Measurements from ENCODE around the gene DLAT.
"Not testable (repeated sequence)": the region's sequence is repeated elsewhere in the genome, so short reads cannot be mapped to it uniquely, and the experiment has no call there.

The DLAT gene

DNA sequence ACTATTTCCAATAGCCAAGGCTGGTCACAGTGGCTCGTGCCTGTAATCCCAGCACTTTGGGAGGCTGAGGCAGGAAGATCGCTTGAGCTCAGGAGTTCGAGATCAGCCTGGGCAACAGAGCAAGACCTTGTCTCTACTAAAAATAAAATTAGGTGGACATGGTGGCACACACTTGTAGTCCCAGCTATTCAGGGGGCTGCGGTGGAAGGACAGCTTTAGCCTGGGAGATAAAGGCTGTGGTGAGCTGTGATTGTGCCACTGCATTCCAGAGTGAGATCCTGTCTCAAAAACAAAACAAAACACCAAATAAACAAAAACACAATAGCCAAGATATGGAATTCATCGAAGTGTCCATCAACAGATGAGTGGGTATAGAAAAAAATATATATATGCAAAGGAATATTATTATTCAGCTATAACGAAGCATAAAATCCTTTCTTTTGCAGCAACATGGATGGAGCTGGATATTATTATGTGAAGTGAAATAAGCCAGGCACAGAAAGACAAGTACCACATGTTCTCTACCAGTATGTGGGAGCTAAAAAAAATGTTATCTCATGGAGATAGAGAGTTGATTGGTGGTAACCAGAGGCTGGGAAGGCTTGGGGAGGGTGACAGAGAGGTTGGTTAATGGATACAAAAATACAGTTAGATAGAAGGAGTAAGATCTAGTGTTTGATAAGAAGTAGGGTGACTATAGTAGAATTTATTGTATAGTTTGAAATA lies 22.6 kb upstream of the DLAT start:
- ChIA-PET POLR2A (no interaction called here), CTCF (interaction anchor here (0.9 to 2.6 kb wide), 2 partner anchors 10 to 71 kb away, joined by 3 to 10 read pairs; no protein-coding TSS in a partner anchor)
- no peak overlapping the region for H3K4me3 ChIP-seq (ENCODE audit: low read depth, low read length)
- DNase-seq (ENCODE audit: low read depth, low spot score) = no peak
- TF ChIP-seq, protein P1, sequence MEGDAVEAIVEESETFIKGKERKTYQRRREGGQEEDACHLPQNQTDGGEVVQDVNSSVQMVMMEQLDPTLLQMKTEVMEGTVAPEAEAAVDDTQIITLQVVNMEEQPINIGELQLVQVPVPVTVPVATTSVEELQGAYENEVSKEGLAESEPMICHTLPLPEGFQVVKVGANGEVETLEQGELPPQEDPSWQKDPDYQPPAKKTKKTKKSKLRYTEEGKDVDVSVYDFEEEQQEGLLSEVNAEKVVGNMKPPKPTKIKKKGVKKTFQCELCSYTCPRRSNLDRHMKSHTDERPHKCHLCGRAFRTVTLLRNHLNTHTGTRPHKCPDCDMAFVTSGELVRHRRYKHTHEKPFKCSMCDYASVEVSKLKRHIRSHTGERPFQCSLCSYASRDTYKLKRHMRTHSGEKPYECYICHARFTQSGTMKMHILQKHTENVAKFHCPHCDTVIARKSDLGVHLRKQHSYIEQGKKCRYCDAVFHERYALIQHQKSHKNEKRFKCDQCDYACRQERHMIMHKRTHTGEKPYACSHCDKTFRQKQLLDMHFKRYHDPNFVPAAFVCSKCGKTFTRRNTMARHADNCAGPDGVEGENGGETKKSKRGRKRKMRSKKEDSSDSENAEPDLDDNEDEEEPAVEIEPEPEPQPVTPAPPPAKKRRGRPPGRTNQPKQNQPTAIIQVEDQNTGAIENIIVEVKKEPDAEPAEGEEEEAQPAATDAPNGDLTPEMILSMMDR (IDR thresholded peaks at IDR 0.05; ENCODE audit: insufficient read depth, low read length, missing control alignments) = no peak

DNA sequence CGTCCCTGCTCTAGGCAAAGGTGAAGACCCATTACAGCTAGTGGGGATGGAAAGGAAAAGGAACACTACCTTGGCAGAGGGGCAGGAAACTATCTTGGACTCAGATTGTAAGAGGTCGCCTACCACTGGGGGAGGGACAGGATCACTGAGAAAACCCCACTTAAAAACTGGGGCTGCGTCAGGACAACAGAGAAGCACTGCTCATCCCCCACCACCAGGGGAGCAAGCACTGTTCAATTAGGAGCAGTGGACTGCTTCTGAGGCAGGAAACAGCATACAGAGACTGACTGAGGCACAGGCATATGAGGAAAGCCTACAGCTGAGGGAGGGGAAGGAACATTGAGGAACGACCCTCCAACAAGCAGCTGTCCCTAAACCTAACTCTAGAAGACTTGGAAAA lies 20.8 kb upstream of the DLAT start:
- TF ChIP-seq, protein P1 (IDR thresholded peaks at IDR 0.05; ENCODE audit: insufficient read depth, low read length, missing control alignments) = peak; percentile 21

DNA sequence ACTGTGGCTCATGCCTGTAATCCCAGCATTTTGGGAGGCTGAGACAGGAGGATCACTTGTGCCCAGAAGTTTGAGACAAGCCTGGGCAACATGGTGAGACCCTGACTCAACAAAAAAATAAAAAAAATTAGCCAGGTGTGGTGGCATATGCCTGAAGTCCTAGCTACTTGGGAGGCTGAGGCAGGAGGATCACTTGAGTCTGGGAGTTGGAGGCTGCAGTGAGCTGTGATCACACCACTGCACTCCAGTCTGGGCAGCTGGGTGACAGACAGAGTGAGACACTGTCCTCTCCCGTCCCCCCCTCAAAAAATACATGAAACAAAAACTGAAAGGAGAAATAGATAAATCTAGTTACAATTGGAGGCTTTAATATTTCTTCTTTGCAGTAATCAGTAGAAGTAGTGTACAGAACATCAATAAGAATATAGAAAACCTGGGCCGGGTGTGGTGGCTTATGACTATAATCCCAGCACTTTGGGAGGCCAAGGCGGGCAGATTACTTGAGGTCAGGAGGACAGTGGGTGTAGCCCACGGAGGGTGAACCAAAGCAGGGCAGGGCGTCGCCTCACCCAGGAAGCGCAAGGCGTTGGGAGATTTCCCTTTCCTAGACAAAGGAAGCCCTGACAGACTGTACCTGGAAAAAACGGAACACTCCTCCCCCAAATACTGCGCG lies 19.6 kb upstream of the DLAT start:
- CTCF ChIA-PET = no interaction called here
- no peak for DNase-seq (ENCODE audit: low read depth, low spot score)
- POLR2A ChIA-PET = no interaction called here
- H3K4me3 ChIP-seq (ENCODE audit: low read depth, low read length) = no peak overlapping the region
- TF ChIP-seq, protein P1 (IDR thresholded peaks at IDR 0.05; ENCODE audit: insufficient read depth, low read length, missing control alignments) = no peak

More for the DNA sequence above, 20.8 kb upstream of the DLAT start:
- POLR2A ChIA-PET = no interaction called here
- DNase-seq (ENCODE audit: low read depth, low spot score) = no peak
- CTCF ChIA-PET = interaction anchor here (1.0 kb wide), 1 partner anchor 143 kb away, joined by 3 read pairs; no protein-coding TSS in a partner anchor
- H3K4me3 ChIP-seq (ENCODE audit: low read depth, low read length) = no peak overlapping the region

DNA sequence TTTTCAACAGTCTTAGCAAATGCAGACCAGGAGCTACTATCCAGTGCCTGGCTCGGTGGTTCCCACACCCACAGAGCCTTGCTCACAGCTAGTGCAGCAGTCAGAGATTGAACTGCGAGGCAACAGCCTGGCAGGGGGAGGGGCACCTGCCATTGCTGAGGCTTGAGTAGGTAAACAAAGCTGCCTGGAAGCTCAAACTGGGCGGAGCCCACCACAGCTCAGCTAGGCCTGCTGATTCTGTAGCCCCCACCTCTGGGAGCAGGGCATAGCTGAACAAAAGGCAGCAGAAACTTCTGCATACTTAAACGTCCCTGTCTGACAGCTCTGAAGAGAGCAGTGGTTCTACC lies 19.1 kb upstream of the DLAT start:
- CTCF ChIA-PET = interaction anchor here (1.4 kb wide), 1 partner anchor 24 kb away, joined by 3 read pairs; no protein-coding TSS in a partner anchor
- H3K4me3 ChIP-seq (ENCODE audit: low read depth, low read length); POLR2A ChIA-PET; DNase-seq (ENCODE audit: low read depth, low spot score): not testable (repeated sequence)

DNA sequence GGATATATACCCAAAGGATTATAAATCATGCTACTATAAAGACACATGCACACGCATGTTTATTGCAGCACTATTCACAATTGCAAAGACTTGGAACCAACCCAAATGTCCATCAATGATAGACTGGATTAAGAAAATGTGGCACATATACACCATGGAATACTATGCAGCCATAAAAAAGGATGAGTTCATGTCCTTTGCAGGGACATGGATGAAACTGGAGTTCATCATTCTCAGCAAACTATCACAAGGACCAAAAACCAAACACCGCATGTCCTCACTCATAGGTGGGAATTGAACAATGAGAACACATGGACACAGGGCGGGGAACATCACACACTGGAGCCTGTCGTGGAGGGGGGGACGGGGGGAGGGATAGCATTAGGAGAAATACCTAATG lies 13.8 kb upstream of the DLAT start:
- CTCF ChIA-PET; H3K4me3 ChIP-seq (ENCODE audit: low read depth, low read length); DNase-seq (ENCODE audit: low read depth, low spot score); POLR2A ChIA-PET: not testable (repeated sequence)

DNA sequence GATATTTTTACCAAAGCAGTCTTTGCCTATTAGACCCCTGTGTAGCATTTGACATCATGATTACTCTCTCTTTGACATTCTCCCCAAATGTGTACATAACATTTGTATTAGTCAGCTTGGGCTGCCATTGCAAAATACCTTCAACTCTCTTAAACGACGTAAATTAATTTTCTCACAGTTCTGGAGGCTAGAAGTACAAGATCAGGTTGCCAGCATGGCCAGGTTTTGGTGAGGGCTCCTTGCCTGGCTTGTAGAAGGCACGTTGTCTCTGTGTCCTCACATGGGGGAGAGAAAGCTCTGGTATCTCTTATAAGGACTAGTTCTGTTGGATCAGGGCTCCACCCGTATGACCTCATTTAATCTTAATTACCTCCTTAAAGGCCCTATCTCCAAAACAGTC lies 12.3 kb upstream of the DLAT start:
- DNase-seq (ENCODE audit: low read depth, low spot score) = no peak
- CTCF ChIA-PET = interaction anchor here (0.7 kb wide), 2 partner anchors 10 to 81 kb away, joined by 3 read pairs; no protein-coding TSS in a partner anchor
- no peak overlapping the region for H3K4me3 ChIP-seq (ENCODE audit: low read depth, low read length)
- TF ChIP-seq, protein P1 (IDR thresholded peaks at IDR 0.05; ENCODE audit: insufficient read depth, low read length, missing control alignments) = no peak
- POLR2A ChIA-PET = no interaction called here

DNA sequence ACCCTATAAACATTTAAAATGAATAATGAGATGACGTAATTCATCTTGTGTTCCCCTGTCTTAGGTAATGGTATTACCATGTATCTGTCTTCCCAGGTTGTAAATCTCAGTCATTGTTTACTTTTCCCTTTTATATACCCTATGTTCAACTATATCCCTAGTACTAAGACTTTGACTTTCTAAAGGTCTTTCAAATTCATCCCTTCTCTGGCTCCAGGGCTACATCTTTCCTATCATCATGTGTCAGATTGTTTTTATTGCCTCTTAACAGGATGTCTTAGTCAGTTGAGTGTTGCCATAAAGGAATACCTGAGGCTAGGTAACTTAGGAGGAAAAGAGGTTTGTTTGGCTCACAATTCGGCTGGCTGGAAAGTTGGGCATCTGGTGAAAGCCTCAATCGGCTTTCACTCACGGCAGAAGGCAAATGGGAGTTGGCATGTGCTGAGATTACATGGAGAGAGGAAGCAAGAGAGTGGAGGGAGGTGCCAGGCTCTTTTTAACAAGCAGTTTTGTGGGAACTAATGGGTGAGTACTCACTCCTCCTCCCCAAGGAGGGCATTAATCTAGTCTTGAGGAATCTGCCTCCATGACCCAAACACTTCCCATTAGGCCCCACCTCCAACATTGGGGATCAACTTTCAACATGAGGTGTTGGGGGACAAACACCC lies 11.6 kb upstream of the DLAT start:
- TF ChIP-seq, protein P1 (IDR thresholded peaks at IDR 0.05; ENCODE audit: insufficient read depth, low read length, missing control alignments) = no peak
- ChIA-PET CTCF (interaction anchor here (0.7 kb wide), 1 partner anchor 10 kb away, joined by 3 read pairs; no protein-coding TSS in a partner anchor), POLR2A (no interaction called here)
- no peak overlapping the region for H3K4me3 ChIP-seq (ENCODE audit: low read depth, low read length)
- DNase-seq (ENCODE audit: low read depth, low spot score) = no peak

All from AG04449 (cell line).